Measurements from ENCODE around the gene SLC37A3.

GRCh38 chr7:140415361-140415760, 17.0 kb upstream of the SLC37A3 start:
- TF ChIP-seq, protein P1, sequence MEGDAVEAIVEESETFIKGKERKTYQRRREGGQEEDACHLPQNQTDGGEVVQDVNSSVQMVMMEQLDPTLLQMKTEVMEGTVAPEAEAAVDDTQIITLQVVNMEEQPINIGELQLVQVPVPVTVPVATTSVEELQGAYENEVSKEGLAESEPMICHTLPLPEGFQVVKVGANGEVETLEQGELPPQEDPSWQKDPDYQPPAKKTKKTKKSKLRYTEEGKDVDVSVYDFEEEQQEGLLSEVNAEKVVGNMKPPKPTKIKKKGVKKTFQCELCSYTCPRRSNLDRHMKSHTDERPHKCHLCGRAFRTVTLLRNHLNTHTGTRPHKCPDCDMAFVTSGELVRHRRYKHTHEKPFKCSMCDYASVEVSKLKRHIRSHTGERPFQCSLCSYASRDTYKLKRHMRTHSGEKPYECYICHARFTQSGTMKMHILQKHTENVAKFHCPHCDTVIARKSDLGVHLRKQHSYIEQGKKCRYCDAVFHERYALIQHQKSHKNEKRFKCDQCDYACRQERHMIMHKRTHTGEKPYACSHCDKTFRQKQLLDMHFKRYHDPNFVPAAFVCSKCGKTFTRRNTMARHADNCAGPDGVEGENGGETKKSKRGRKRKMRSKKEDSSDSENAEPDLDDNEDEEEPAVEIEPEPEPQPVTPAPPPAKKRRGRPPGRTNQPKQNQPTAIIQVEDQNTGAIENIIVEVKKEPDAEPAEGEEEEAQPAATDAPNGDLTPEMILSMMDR (IDR thresholded peaks at IDR 0.05), result no peak
- TF ChIP-seq POLR2A (IDR thresholded peaks at IDR 0.05), result no peak
- TF ChIP-seq POLR2AphosphoS5 (IDR thresholded peaks at IDR 0.05), result no peak
- no peak for TF ChIP-seq EP300 (IDR thresholded peaks at IDR 0.05)
